ENCODE results near the gene AP3B1.
A peak's percentile ranks its signal among the peaks of the same experiment; 100 is the strongest.

The AP3B1 gene

DNA sequence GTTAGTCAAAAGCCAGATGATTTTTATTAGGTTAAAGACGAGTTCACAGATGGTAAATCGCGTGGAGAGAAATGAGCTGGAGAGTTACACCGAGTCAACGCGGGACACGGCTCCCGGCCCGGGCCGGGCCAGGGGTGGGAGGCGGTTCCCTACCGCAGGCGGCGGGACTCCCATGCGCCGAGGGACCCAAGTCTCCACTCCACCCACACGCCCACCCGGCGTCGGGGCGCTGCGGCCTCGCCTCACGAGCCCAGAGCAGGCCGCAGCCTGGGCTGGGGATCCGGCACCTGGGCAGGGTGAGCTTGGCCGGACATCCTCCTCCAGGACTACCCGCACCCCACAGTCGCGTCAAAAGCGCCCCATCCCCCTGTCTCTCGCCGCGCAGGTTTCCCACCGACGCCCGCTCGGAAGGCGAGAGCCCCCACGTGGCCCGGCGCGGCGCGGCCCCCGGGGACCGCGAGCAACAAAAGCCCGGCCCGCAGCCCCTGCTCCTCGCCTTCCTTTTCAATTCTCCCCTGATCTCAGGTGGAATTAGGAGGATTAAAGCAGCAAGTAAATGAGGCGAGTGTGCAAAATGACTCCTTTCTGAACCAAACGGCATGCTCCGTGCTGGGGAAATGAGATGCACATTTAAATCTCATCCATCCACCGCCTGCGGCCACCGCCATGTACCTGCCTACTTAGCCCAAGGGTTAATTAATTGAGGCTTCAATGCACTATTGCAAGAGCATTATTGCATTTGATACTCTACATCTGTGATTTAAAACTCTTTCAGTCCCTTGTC, 321.8 kb downstream of the AP3B1 start:
- peak; percentile 54 for DNase-seq (ENCODE audit: low spot score)

DNA sequence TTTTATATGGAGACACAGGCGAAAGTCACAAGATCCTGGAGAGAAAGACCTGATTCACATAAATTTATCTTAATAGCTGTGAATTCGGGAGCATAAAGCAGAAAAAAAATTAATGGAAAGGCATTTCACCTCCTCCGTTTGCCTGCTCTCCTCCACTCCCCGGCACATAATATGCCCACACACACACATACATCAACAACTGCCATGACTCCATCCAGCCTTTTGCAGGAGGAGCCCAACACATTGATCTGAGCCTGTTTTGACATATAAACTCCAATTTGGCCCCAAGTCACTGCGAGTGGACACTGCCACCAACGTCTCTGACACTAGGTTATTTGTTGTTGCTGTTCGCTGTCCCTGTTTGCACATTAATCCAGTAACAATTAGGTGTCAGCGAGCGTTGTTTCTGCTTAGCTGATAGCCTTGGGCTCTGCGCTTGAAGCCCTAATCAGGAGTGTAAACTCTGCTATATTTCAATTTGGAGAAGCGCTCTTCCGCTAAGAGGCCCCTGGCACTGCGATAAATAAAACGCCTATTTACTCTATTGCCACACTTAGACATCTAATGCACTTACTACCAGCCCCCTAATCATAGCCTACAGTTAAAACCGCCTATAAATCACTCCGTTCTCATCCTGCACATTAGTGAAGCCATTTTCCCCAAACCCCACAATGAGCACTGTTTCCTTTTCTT, 322.6 kb downstream of the AP3B1 start:
- no peak for DNase-seq (ENCODE audit: low spot score)

DNA sequence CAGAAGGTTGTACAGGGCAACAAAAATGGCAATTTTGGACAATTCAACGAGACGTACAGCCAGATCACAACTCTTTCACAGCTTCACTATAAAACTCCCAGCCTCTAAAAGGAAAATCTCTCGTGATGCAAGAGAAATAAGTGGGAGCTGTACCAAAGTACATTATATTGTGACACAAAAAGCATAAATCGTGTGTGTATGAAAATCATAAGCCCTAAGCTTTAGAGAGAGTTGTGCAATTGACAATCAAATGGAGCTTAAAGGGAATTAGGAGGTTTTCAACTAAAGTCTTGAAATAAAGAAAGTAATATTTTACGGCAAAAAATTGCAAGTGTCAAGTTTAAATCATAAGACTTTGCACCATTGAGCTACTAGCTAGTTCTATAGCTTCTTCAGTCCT, 323.6 kb downstream of the AP3B1 start:
- DNase-seq (ENCODE audit: low spot score) = no peak

DNA sequence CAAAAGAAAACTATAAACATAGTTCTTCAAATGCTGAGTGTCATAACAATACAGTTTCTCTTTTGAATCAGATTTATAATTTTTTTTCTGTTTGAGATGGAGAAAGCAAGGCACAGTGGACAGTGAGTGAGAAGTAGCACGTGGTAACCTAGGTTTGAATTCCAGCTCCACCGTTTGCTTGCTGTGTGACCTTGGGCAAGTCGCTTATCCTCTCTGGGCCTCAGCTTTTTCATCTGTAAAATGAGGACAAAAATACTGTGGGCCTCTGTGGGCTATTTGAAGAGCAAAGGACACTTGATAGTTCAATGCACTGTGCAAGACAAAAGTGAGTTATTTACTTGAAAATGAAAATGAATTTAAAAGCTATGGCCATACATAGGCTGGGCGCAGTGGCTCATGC, 330.7 kb downstream of the AP3B1 start:
- no peak for DNase-seq (ENCODE audit: low spot score)

DNA sequence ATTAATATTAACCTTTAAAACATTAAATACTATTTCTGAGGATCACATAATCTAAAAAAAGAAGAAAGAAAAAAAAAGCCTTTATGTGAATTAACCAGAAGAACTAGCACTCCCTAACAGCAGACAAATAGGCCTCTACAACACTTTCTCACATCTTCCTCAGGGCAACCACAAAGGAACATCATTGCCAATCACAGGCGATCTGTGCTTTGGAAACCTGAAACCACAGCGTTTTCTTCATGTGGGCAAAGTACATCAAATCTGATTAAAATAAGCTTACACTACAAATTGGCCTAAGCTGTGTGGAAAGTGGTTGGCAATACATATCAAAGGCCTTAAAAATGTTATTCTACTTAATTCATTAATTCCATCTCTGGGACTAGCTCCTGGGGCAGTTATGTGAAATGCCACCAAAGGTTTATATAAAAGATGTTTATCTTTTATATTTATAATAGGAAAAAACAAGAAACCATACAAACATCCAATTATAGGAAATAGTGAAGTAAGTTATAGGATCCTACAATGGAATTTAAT, 333.6 kb downstream of the AP3B1 start:
- peak; percentile 67 for DNase-seq (ENCODE audit: low spot score)

DNA sequence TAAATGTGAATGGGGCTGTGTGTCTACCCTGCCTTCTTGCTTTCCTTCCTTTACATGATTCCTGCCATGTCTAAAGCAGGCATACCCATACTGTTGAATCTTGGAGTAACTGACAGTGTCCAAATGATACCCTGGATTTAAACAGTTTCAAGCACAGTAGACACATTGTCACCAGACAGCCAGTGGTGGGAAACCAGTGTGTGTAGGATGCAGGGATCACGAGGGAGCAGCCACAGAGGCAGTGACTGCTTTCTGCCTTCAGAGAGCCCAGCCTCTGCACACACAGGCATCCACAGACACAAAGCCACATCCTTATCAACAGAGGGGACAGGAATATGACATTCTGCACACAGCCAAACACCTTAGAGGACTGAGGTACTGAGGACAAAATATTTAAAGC, 334.2 kb downstream of the AP3B1 start:
- no peak for DNase-seq (ENCODE audit: low spot score)

DNA sequence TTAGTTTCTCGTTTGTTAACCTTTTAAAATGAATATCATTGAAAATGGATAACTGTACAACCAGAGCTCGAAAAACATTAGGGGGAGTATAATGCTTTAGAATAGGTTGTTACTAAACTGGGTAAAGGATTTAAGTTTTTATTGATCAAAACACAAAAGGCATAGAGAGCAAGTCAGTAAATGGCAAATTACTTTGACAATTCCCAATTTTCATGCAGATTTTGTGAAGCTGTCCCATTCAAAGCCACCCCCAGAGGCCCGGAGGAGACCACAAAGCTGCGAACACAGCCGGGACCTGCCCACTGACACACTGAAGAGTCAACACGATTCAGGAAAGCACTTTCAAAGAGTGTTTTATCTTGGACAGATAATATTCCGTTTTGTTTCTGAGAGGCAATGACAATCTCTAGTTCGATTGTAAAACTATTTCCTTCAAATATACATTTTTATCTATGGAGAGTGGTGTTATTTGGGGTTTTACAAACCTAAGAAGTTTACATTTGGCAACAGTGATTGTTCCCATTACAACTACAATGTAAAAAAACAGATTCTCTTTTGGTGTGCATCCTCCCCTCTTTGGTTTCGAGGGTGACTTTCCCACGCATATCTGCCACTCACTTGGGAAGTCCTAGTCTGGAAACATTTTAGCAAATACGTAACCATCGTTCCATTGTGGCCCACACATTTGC, 335.7 kb downstream of the AP3B1 start:
- DNase-seq (ENCODE audit: low spot score) = no peak

DNA sequence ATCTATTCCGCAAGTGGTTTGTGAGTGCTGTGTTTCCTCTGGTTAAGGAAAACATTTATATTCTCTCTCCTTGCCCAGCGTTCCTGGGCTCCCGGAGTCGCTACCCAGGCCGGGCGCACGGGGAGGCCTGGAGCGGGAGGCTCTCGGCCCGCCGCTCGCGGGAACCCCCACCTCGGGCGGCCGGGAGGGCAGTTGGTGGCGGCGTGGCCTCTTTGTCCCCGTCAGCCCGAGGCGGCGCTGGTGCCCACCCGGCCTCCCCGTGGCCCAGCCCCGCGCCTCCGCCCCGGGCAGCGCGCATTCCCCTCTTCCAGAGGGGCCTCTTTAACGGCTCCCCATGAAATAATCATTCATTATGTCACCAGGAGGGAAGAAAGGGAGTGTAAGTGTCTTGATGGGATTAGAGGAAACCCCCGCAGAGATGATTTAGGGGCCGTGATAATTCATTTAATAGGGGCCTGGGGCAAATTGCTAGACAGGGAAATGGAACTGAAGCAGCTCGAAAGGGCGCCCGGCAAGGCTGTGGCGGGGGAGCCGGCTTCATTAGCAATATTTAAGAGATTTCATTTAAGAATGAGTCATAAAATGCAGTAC, 336.5 kb downstream of the AP3B1 start:
- DNase-seq (ENCODE audit: low spot score) = no peak

DNA sequence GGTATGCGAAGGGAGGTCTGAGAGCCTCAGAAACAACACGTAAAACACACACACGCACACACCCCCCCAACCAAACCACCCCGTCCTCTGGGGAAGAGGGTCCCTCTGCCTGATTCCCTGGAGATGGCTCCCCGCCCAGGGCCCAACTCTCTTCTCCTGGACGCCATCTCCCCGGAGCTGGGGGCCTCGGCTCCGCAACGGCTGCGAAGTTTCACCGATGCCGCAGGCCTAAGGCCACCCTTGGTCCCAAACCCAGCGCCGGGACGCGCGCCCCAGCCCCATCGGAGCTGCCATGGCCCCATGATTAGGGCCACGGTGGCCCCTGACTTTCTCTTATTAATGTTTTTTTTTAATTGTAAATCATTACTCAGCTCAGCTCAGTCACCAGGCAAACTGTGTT, 337.0 kb downstream of the AP3B1 start:
- DNase-seq (ENCODE audit: low spot score) = no peak

DNA sequence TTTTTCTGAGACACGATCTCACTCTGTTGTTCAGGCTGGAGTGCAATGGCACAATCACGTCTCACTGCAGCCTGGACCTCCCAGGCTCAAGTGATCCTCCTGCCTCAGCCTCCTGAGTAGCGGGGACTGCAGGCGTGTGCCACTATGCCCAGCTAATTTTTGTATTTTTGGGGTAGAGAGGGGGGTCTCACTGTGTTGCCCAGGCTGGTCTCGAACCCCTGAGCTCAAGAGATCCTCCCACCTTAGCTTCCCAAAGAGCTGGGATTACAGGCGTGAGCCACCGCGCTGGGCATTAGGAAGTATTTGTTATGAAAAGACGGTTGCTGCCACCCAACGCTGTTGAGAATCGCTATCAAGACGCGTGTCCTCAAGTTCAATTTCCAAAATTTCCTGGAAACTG, 337.4 kb downstream of the AP3B1 start:
- no peak for DNase-seq (ENCODE audit: low spot score)

DNA sequence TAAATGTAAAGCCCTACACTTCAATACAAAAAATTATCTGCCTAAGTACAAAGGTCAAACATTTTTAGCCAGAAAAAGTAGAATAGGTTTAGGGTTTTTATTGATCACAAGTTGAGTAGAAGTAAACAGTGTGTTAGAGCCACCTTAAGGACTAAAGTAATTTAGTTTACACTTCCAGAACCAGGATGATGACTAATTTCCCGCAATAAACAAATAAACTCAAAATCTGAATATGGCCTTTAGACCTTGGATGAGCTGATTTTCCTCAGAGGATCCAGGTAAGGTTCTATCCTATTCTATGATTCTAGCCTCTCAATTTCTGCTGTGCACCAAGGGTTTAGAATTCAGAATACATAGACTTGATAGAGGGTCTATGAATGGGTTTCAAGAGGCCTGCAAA, 338.9 kb downstream of the AP3B1 start:
- no peak for DNase-seq (ENCODE audit: low spot score)

DNA sequence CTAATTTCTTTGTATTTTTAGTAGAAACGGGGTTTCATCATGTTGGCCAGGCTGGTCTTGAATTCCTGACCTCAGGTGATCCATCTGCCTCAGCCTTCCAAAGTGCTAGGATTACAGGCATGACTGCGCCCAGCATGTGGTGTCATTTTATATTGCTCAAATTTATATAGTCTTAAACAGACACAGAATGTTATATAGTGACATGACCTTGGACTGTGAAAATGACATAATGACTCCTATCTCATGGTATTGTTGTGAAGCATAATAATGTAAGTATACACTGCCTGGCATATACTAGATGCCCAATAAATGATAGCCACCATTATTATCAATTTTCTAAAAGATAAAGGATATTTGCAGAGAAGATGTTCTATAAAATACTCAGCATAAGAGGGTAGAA, 341.1 kb downstream of the AP3B1 start:
- DNase-seq (ENCODE audit: low spot score) = no peak

DNA sequence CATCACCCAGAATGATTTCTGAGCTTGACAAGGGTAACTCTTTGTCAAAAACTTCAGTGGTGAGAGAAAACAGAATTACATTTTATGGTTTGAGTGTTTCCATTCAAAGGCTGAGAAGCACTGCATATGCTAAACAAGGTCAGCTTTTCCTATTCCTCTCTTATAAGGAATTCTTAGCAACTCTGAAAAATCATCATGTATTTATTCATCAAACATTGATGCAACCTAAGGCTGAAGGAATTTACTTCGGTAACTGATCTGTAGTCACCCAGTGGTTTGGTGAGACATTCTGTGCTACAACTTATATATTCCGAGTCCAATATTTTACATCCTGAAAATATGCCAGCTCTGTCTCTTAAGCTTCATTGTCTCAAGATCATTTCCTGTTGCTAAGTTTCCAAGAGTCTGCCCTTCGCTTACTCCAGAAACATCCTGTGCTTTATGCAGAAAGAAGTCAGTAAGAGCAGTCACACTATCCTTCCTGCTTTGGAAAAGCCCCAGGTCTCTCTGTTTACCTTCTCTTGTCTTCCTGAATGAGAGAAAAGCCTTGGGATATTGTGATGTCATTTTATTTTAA, 341.8 kb downstream of the AP3B1 start:
- DNase-seq (ENCODE audit: low spot score) = no peak

Small RNA genes lying within 50 kb of the gene (small RNA-seq; reads per million reads assigned to genes)
- gene RF00019 = 0 reads per million in 2 experiments
- gene RNU6-183P = 0 reads per million in 2 experiments
